Thymus (tissue), 11 donors: Measurements from ENCODE around the gene AKAP9. TPM values are rescaled to one million over a fixed set of nuclear protein-coding genes. Genes with fewer than 3 reads are reported as not detected.
"Not testable (repeated sequence)": the region's sequence is repeated elsewhere in the genome, so short reads cannot be mapped to it uniquely, and the experiment has no call there.

Source experiments
- DNase-seq, 9 donors: peaks; one replicate each; pipeline ENCODE4 v3.0.0-alpha.2; 2013; ENCODE audit warnings: low spot score in 9 of 9, low read depth in 6 of 9, missing footprints in 1 of 9
- H3K27ac ChIP-seq, 2 donors: one replicate each; pipeline ENCODE4 v1.5.1; 2013; ENCODE audit warnings: control low read depth in 1 of 2, low read depth in 1 of 2, low read length in 1 of 2, mild to moderate bottlenecking in 1 of 2, moderate library complexity in 1 of 2
- H3K27me3 ChIP-seq, 2 donors: one replicate each; pipeline ENCODE4 v1.5.1; 2013; ENCODE audit warnings: low read length in 1 of 2; ENCODE audit not compliant: control insufficient read depth in 2 of 2, insufficient read depth in 1 of 2
- H3K36me3 ChIP-seq, 2 donors: one replicate each; pipeline ENCODE4 v1.5.1; 2013; ENCODE audit warnings: low read length in 1 of 2, mild to moderate bottlenecking in 1 of 2, moderate library complexity in 1 of 2; ENCODE audit not compliant: control insufficient read depth in 2 of 2, insufficient read depth in 2 of 2
- H3K4me1 ChIP-seq, 2 donors: one replicate each; pipeline ENCODE4 v1.5.1; 2013; ENCODE audit warnings: low read length in 2 of 2; ENCODE audit not compliant: control insufficient read depth in 2 of 2, insufficient read depth in 2 of 2
- H3K4me3 ChIP-seq, 2 donors: one replicate each; pipeline ENCODE4 v1.5.1; 2013; ENCODE audit warnings: low read length in 2 of 2, control low read depth in 1 of 2, mild to moderate bottlenecking in 1 of 2
- H3K9me3 ChIP-seq, 2 donors: one replicate each; pipeline ENCODE4 v1.5.1; 2013; ENCODE audit warnings: low read length in 1 of 2, mild to moderate bottlenecking in 1 of 2; ENCODE audit not compliant: control insufficient read depth in 2 of 2, insufficient read depth in 1 of 2
- WGBS: extraction: QIAGEN DNeasy Blood & Tissue Kit; methylation state at CpG from one replicate; pipeline ENCODE4 v1.1.7; 2013; 5-methylcytosine and 5-hydroxymethylcytosine counted together
- polyA plus RNA-seq: library from polyadenylated mRNA; stranded (reverse); fragments of 200-250 nt; gene quantifications from one replicate; pipeline ENCODE4 v1.2.3, GENCODE V29; 2013
- total RNA-seq: library from RNA; stranded (reverse); fragments of 120-200 nt; gene quantifications from one replicate; pipeline ENCODE4 v1.2.4, GENCODE V29; 2013
- donor health status: healthy.

The AKAP9 gene
- total and polyA plus RNA-seq, 2 donors = 25.3 to 53.2 TPM

DNA sequence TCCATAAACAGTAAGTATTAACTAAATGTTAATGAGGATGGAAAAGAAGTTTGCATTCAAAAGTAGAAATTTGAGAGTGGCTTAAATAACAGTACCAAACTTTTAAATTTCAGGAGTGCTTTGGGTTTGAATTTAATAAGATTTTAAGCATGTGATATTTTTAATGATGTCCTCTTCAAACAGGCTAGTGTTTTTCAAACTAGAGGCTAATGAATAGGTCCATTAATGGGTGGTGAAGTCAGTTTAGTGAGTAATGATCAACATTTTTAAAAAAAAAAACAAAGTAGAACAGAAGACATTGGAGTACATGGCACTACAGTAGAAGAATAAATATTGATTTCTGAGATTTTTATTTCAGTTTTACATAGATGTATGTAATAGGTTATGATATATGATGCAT, 72.9 kb downstream of the AKAP9 start:
- no peak overlapping the region for H3K27ac ChIP-seq
- H3K27me3 ChIP-seq = no peaks in the 10 kb centered on the region
- no peak overlapping the region for H3K4me3 ChIP-seq
- peaks cover 7 to 19% of the 10 kb centered on the region in 2 donors for H3K36me3 ChIP-seq
- no peak for DNase-seq
- peaks cover 0 to 12% of the 10 kb centered on the region in 2 donors for H3K9me3 ChIP-seq
- H3K4me1 ChIP-seq = no peaks in the 10 kb centered on the region

GRCh38 chr7:92020636-92021035, 80.0 kb downstream of the AKAP9 start:
- no peaks in the 10 kb centered on the region for H3K4me1 ChIP-seq
- H3K4me3 ChIP-seq = no peak overlapping the region
- no peak overlapping the region for H3K27ac ChIP-seq
- peaks cover 3 to 28% of the 10 kb centered on the region in 2 donors for H3K36me3 ChIP-seq
- no peak for DNase-seq
- no peaks in the 10 kb centered on the region for H3K9me3 ChIP-seq
- H3K27me3 ChIP-seq = no peaks in the 10 kb centered on the region

DNA sequence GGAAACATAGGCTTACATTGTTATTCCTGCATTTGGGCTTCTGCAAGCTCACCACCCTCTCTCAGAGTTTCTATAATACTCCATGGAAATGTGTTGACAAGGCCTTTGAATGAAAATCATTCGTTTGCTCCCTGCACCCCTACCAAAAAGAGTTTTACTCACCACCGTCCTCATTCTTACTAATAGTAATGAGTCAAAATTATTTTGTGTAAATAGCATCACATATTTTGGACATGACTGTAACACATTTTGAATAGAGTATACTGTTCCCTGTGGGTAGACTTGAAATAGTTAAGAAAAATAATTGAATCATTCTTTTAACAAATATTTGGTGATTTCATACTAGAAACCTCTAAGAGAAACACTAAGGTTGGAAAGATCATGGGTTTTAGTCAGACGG, 84.6 kb downstream of the AKAP9 start:
- DNase-seq = no peak
- 98% methylated on average over 3 of the region's 3 CpGs for WGBS
- Histone ChIP-seq H3K36me3 (peaks cover 15 to 33% of the 10 kb centered on the region in 2 donors), H3K9me3 (peaks cover 4 to 13% of the 10 kb centered on the region in 2 donors), H3K27ac (no peak overlapping the region), H3K4me3 (no peak overlapping the region), H3K4me1 (no peaks in the 10 kb centered on the region), H3K27me3 (no peaks in the 10 kb centered on the region)

GRCh38 chr7:92026635-92027034, 86.0 kb downstream of the AKAP9 start:
- H3K36me3 ChIP-seq = peaks cover 15 to 33% of the 10 kb centered on the region in 2 donors
- DNase-seq, H3K4me3 ChIP-seq, H3K4me1 ChIP-seq, H3K27ac ChIP-seq, H3K27me3 ChIP-seq: not testable (repeated sequence)
- H3K9me3 ChIP-seq = peaks cover 4 to 13% of the 10 kb centered on the region in 2 donors
- WGBS = over 99% methylated on average over 24 of the region's 24 CpGs

DNA sequence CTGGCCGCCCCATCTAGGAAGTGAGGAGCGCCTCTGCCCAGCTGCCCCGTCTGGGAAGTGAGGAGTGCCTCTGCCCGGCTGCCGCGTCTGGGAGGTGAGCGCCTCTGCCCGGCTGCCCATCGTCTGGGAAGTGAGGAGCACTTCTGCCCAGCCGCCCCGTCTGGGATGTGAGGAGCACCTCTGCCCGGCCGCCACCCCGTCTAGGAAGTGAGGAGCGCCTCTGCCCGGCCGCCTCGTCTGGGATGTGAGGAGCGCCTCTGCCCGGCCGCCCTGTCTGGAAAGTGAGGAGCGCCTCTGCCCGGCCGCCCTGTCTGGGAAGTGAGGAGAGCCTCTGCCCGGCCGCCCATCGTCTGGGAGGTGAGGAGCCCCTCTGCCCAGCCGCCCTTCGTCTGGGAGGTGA, 86.5 kb downstream of the AKAP9 start:
- DNase-seq, H3K4me3 ChIP-seq, H3K4me1 ChIP-seq, H3K27ac ChIP-seq, H3K27me3 ChIP-seq: not testable (repeated sequence)
- WGBS = 99% methylated on average over 29 of the region's 29 CpGs
- H3K36me3 ChIP-seq = peaks cover 15 to 31% of the 10 kb centered on the region in 2 donors
- H3K9me3 ChIP-seq = peaks cover 4 to 13% of the 10 kb centered on the region in 2 donors

GRCh38 chr7:92028226-92028625, 87.6 kb downstream of the AKAP9 start:
- Histone ChIP-seq H3K36me3 (peaks cover 15 to 27% of the 10 kb centered on the region in 2 donors), H3K4me3 (no peak overlapping the region), H3K27ac (no peak overlapping the region), H3K4me1 (no peaks in the 10 kb centered on the region), H3K9me3 (peaks cover 4 to 13% of the 10 kb centered on the region in 2 donors), H3K27me3 (no peaks in the 10 kb centered on the region)
- DNase-seq = no peak
- 98% methylated on average over 2 of the region's 2 CpGs for WGBS

DNA sequence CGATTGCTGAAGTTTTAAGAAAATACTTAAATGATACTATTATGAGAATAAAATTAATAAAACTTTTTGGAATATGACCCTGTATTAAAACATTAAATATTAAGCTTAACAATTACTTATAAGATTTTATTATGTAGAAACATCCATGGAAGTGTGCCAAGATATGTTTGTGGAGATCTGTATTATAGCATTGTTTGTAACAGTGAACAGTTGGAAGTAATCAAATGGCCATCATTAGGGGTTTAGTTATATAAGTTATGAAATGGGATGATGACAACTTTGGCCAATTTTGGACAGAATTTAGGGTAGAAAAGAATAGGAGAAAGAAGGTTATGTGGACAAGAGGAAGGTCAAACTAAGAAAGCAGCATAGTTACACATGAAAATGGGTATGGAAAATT, 88.0 kb downstream of the AKAP9 start:
- H3K4me3 ChIP-seq = no peak overlapping the region
- peaks cover 15 to 22% of the 10 kb centered on the region in 2 donors for H3K36me3 ChIP-seq
- H3K27ac ChIP-seq = no peak overlapping the region
- 98% methylated on average over 1 of the region's 1 CpG for WGBS
- no peak for DNase-seq
- H3K27me3 ChIP-seq = no peaks in the 10 kb centered on the region
- no peaks in the 10 kb centered on the region for H3K4me1 ChIP-seq
- peaks cover 4 to 13% of the 10 kb centered on the region in 2 donors for H3K9me3 ChIP-seq

DNA sequence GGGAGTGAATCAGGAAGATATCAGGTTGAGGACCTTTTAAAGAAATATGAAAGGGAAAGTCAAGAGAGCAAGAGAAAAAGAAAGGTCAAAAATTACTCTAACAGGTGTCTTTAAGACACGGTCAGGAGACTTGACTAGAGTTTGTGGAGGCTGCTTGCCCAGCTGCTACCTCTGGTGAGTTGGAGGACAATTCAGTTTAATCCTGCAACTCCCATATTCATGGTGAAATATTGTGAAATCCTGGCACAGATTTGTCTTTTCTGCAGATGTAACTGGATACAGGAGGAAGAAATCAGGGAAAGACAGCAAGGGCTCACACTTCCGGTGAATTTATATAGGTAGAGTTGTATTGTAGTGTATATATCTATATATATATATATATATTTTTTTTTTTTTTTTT, 93.5 kb downstream of the AKAP9 start:
- H3K36me3 ChIP-seq = peaks cover 0 to 8% of the 10 kb centered on the region in 2 donors
- H3K4me1 ChIP-seq = no peaks in the 10 kb centered on the region
- H3K27me3 ChIP-seq = no peaks in the 10 kb centered on the region
- H3K4me3 ChIP-seq = no peak overlapping the region
- no peak overlapping the region for H3K27ac ChIP-seq
- no peaks in the 10 kb centered on the region for H3K9me3 ChIP-seq
- no peak for DNase-seq
- WGBS = 95% methylated on average over 2 of the region's 2 CpGs

GRCh38 chr7:92035576-92035975, 94.9 kb downstream of the AKAP9 start:
- DNase-seq = no peak
- Histone ChIP-seq H3K4me1 (no peaks in the 10 kb centered on the region), H3K9me3 (no peaks in the 10 kb centered on the region), H3K36me3 (peaks cover 4 to 7% of the 10 kb centered on the region in 2 donors), H3K27me3 (no peaks in the 10 kb centered on the region), H3K4me3 (no peak overlapping the region), H3K27ac (no peak overlapping the region)
- 100% methylated on average over 1 of the region's 1 CpG for WGBS

DNA sequence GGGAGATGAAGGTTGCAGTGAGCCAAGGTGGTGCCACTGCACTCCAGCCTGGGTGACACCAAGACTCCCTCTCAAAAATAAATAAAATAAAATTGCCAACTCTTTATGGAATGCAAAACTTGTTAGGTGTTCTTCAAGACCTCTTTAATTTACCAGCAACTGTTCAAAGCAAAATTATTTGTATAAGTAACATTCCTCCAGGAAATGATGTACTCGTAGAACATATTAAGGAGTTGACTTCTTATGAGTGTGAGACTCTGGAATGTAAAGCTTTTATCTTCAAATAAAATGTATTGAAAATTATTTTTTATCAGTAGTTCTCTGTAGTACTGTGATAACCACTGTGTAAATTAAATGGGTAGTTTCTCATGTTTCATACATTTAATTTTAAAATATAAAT, 99.2 kb downstream of the AKAP9 start:
- no peak overlapping the region for H3K4me3 ChIP-seq
- no peaks in the 10 kb centered on the region for H3K4me1 ChIP-seq
- H3K9me3 ChIP-seq = no peaks in the 10 kb centered on the region
- peaks cover 6 to 20% of the 10 kb centered on the region in 2 donors for H3K36me3 ChIP-seq
- no peak overlapping the region for H3K27ac ChIP-seq
- no peak for DNase-seq
- H3K27me3 ChIP-seq = no peaks in the 10 kb centered on the region
- 97% methylated on average over 1 of the region's 1 CpG for WGBS
